Measurements from ENCODE around the gene LIPK.

Gene LIPK

GRCh38 chr10:88680958-88681357, 25.1 kb upstream of the LIPK start:
- DNase-seq (ENCODE audit: low read depth) = no peak
- TF ChIP-seq MYC (IDR thresholded peaks at IDR 0.05; ENCODE audit: low read depth, low read length) (no peak), MAX (IDR thresholded peaks at IDR 0.05; ENCODE audit: low read depth, low read length) (no peak), CTCF (IDR thresholded peaks at IDR 0.05; ENCODE audit: low read depth, low read length) (no peak), POLR2A (IDR thresholded peaks at IDR 0.05; ENCODE audit: extremely low read depth, insufficient read length) (no peak)
- no peak overlapping the region for H3K4me3 ChIP-seq (ENCODE audit: low read depth, low read length)

GRCh38 chr10:88682491-88682890, 23.6 kb upstream of the LIPK start:
- TF ChIP-seq MYC (IDR thresholded peaks at IDR 0.05; ENCODE audit: low read depth, low read length) (no peak), POLR2A (IDR thresholded peaks at IDR 0.05; ENCODE audit: extremely low read depth, insufficient read length) (no peak), CTCF (IDR thresholded peaks at IDR 0.05; ENCODE audit: low read depth, low read length) (no peak), MAX (IDR thresholded peaks at IDR 0.05; ENCODE audit: low read depth, low read length) (no peak)
- H3K4me3 ChIP-seq (ENCODE audit: low read depth, low read length) = no peak overlapping the region
- no peak for DNase-seq (ENCODE audit: low read depth)

GRCh38 chr10:88687853-88688467, 18.1 kb upstream of the LIPK start:
- peak; percentile 68 for TF ChIP-seq CTCF (IDR thresholded peaks at IDR 0.05; ENCODE audit: low read depth, low read length)
- no peak for TF ChIP-seq POLR2A (IDR thresholded peaks at IDR 0.05; ENCODE audit: extremely low read depth, insufficient read length)
- peak; percentile 40 for DNase-seq (ENCODE audit: low read depth)

GRCh38 chr10:88689366-88689765, 16.7 kb upstream of the LIPK start:
- TF ChIP-seq CTCF (IDR thresholded peaks at IDR 0.05; ENCODE audit: low read depth, low read length) = no peak
- TF ChIP-seq POLR2A (IDR thresholded peaks at IDR 0.05; ENCODE audit: extremely low read depth, insufficient read length) = no peak
- no peak for TF ChIP-seq MAX (IDR thresholded peaks at IDR 0.05; ENCODE audit: low read depth, low read length)
- no peak for TF ChIP-seq MYC (IDR thresholded peaks at IDR 0.05; ENCODE audit: low read depth, low read length)
- no peak for DNase-seq (ENCODE audit: low read depth)
- no peak overlapping the region for H3K4me3 ChIP-seq (ENCODE audit: low read depth, low read length)

More at GRCh38 chr10:88687853-88688467, 18.1 kb upstream of the LIPK start:
- no peak overlapping the region for H3K4me3 ChIP-seq (ENCODE audit: low read depth, low read length)

- TF ChIP-seq CTCF (IDR thresholded peaks at IDR 0.05; ENCODE audit: low read depth, low read length) (no peak), MYC (IDR thresholded peaks at IDR 0.05; ENCODE audit: low read depth, low read length) (no peak), MAX (IDR thresholded peaks at IDR 0.05; ENCODE audit: low read depth, low read length) (no peak), POLR2A (IDR thresholded peaks at IDR 0.05; ENCODE audit: extremely low read depth, insufficient read length) (no peak)
- H3K4me3 ChIP-seq (ENCODE audit: low read depth, low read length) = no peak overlapping the region
- no peak for DNase-seq (ENCODE audit: low read depth)
Measured at GRCh38 chr10:88693392-88694020, 12.5 kb upstream of the LIPK start.

Measured in NB4 (cell line).